ENCODE measurements around the gene SECISBP2. TPM values are rescaled to one million over a fixed set of nuclear protein-coding genes. Genes with fewer than 3 reads are reported as not detected.
"Not testable (repeated sequence)": the region's sequence is repeated elsewhere in the genome, so short reads cannot be mapped to it uniquely, and the experiment has no call there.

Gene SECISBP2, protein sequence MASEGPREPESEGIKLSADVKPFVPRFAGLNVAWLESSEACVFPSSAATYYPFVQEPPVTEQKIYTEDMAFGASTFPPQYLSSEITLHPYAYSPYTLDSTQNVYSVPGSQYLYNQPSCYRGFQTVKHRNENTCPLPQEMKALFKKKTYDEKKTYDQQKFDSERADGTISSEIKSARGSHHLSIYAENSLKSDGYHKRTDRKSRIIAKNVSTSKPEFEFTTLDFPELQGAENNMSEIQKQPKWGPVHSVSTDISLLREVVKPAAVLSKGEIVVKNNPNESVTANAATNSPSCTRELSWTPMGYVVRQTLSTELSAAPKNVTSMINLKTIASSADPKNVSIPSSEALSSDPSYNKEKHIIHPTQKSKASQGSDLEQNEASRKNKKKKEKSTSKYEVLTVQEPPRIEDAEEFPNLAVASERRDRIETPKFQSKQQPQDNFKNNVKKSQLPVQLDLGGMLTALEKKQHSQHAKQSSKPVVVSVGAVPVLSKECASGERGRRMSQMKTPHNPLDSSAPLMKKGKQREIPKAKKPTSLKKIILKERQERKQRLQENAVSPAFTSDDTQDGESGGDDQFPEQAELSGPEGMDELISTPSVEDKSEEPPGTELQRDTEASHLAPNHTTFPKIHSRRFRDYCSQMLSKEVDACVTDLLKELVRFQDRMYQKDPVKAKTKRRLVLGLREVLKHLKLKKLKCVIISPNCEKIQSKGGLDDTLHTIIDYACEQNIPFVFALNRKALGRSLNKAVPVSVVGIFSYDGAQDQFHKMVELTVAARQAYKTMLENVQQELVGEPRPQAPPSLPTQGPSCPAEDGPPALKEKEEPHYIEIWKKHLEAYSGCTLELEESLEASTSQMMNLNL
- total RNA-seq: 32.3 and 38.8 TPM in 2 replicates

GRCh38 chr9:89318123-89319014 lies at the start of gene SECISBP2:
Gene SECISBP2 (plus strand): TSS chr9:89318500. CDS start chr9:89318577, 77 bp downstream.
- DNase-seq (ENCODE audit: low read depth): peak; percentile 83
- H3K4me3 ChIP-seq (ENCODE audit: low read depth, low read length): peak within 1 kb of the TSS; percentile 72
- TF ChIP-seq CTCF (conservative IDR thresholded peaks at IDR 0.05; ENCODE audit: low read depth, low read length): no peak

DNA sequence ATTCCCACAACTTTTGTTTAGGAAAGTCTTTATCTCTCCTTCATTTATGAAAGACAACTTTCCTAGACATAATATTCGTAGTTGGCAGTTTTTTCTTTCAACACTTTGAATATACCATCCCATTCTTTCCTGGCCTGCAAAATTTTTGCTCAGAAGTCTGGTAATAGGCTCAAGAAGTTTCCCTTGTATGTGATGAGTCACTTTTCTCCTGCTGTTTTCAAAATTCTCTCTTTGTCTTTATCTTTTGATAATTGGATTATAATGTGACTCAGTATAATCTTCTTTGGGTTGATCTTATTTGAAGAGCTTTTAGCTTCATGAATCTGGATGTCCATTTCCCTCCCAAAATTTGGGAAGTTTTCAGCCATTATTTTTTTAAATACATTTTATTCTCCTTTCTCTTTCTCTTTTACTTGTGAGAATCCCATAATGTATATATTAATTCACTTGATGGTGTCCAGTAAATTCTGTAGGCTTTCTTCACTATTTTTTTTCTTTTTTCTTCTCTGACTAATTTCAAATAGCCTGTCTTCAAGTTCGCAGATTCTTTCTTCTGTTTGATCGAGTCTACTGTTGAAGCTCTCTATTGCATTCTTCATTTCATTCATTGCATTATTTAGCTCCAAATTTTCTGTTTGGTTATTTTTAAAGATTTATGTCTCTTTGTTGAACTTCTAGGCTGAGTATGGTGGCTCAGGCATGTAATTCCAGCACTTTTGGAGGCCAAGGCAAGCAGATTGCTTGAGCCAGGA lies 44.6 kb upstream of the SECISBP2 start:
- no peak overlapping the region for H3K4me3 ChIP-seq (ENCODE audit: low read depth, low read length)
- TF ChIP-seq CTCF (conservative IDR thresholded peaks at IDR 0.05; ENCODE audit: low read depth, low read length): no peak
- no peak for DNase-seq (ENCODE audit: low read depth)

- TF ChIP-seq CTCF (conservative IDR thresholded peaks at IDR 0.05; ENCODE audit: low read depth, low read length): no peak
- H3K4me3 ChIP-seq (ENCODE audit: low read depth, low read length): no peak overlapping the region
- peak; percentile 80 for DNase-seq (ENCODE audit: low read depth)
Measured at GRCh38 chr9:89274838-89275237, 43.5 kb upstream of the SECISBP2 start.

DNA sequence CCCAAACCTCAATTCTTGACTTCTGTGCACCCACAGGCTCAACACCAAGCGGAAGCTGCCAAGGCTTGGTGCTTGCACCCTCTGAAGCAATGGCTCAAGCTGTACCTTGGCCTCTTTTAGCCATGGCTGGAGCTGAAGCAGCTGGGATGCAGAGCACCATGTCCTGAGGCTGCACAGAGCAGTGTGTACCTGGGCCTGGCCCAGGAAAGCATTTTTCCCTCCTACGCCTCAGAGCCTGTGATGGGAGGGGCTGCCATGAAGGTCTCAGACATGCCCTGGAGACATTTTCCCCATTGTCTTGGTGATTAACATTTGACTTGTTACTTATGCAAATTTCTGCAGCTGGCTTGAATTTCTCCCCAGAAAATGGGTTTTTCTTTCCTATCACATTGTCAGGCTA lies 42.3 kb upstream of the SECISBP2 start:
- not testable (repeated sequence) for DNase-seq (ENCODE audit: low read depth); H3K4me3 ChIP-seq (ENCODE audit: low read depth, low read length)

DNA sequence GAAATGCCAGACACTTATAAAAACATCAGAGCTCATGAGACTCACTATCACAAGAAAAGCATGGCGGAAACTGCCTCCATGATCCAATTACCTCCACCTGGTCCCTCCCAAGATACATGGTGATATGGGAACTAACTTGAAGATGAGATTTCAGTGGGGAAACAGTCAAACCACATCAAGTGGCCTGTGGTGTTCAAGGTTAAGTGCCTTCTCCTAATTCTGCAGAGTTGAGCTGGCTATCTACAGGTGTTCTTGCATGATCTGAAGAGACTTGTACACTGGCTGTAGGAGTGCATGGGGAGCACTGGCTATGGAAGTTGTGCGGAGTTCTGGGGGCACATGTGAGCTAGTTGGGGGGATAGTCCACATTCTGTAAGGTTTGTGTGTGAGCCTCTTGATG lies 41.3 kb upstream of the SECISBP2 start:
- no peak overlapping the region for H3K4me3 ChIP-seq (ENCODE audit: low read depth, low read length)
- no peak for DNase-seq (ENCODE audit: low read depth)
- no peak for TF ChIP-seq CTCF (conservative IDR thresholded peaks at IDR 0.05; ENCODE audit: low read depth, low read length)

DNA sequence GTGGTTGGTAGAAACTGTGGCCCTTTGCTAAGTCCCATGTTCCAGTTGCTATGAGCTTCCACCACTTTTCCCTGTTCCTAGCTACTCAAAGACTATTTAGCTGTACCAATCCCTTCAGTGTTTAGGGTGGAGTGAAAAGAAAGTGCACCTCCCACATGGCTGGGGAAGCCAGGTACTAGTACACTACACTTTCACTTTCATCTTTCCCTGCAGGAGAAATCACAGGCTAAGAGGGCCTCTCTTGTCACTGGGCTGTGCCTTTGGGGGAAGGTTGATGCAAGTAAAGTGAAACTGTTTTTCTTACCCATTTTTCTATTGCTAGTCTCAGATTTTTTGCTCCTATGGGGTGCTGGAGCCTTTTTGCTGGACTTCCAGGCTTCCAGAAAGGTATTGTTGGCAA lies 40.8 kb upstream of the SECISBP2 start:
- no peak for DNase-seq (ENCODE audit: low read depth)
- H3K4me3 ChIP-seq (ENCODE audit: low read depth, low read length): no peak overlapping the region
- TF ChIP-seq CTCF (conservative IDR thresholded peaks at IDR 0.05; ENCODE audit: low read depth, low read length): no peak
